Upper lobe of left lung (tissue), 6 donors: Measurements from ENCODE around the gene TMEM37. TPM values are rescaled to one million over a fixed set of nuclear protein-coding genes. Genes with fewer than 3 reads are reported as not detected.

ENCODE experiments used
- ATAC-seq, 2 donors: fragments of 200-7000 bp; cut with Tn5 transposase; one replicate each; pipeline ENCODE4 v1.9.1; 2022; ENCODE audit warnings: mild to moderate bottlenecking in 2 of 2, moderate library complexity in 2 of 2; ENCODE audit not compliant: low FRiP score in 2 of 2
- DNase-seq, 2 donors: peaks; one replicate each; pipeline ENCODE4 v3.0.0-alpha.2; 2019 to 2020
- H3K27ac ChIP-seq, 4 donors: fragments of 200-600 bp; sonication (generic); one replicate each; pipeline ENCODE4 v1.5.1; 2016 to 2019
- H3K27me3 ChIP-seq, 4 donors: fragments of 200-600 bp; sonication (generic); one replicate each; pipeline ENCODE4 v1.5.1; 2017 to 2019
- H3K36me3 ChIP-seq, 4 donors: fragments of 200-600 bp; sonication (generic); one replicate each; pipeline ENCODE4 v1.5.1; 2016 to 2019
- H3K4me1 ChIP-seq, 4 donors: fragments of 200-600 bp; sonication (generic); one replicate each; pipeline ENCODE4 v1.5.1; 2018 to 2019
- H3K4me3 ChIP-seq, 4 donors: fragments of 200-600 bp; sonication (generic); one replicate each; pipeline ENCODE4 v1.5.1; 2017 to 2019; ENCODE audit warnings: mild to moderate bottlenecking in 2 of 4, moderate library complexity in 1 of 4
- H3K9me3 ChIP-seq, 4 donors: fragments of 200-600 bp; sonication (generic); one replicate each; pipeline ENCODE4 v1.5.1; 2018 to 2019
- EP300 ChIP-seq, 4 donors: sonication (generic); formaldehyde crosslinking; IDR thresholded peaks; one replicate each; pipeline ENCODE4 v1.5.1; 2017; ENCODE audit warnings: antibody characterized with exemption in 4 of 4, control low read depth in 2 of 4
- POLR2A ChIP-seq, 4 donors: fragments of 450-650 bp; IDR thresholded peaks; one replicate each; pipeline ENCODE4 v1.5.1; 2016 to 2017; ENCODE audit warnings: antibody characterized with exemption in 4 of 4, mild to moderate bottlenecking in 2 of 4
- POLR2AphosphoS5 ChIP-seq, 2 donors: sonication (generic); formaldehyde crosslinking; IDR thresholded peaks; one replicate each; pipeline ENCODE4 v1.5.1; 2017; ENCODE audit warnings: antibody characterized with exemption in 2 of 2
- WGBS, 2 donors: methylation state at CpG; one replicate each; pipeline ENCODE4 v1.1.5; 2017 to 2018; 5-methylcytosine and 5-hydroxymethylcytosine counted together
- total RNA-seq, 6 donors: library from RNA; depleted of rRNA in 4 of 6; stranded (reverse); fragments of >200 nt in 4 of 6; gene quantifications; one replicate each; pipeline versions ENCODE4 v1.1.0 to v1.2.1, GENCODE V29; 2016 to 2021
- TF ChIP-seq, protein P1 (sequence below), 6 experiments: fragments of 450-650 bp in 4 of 6; fragments of 200-600 bp in 2 of 6; sonication (generic) in 2 of 6; IDR thresholded peaks; one replicate each; pipeline ENCODE4 v1.5.1; 2016 to 2019; ENCODE audit warnings: antibody characterized with exemption in 6 of 6
- donor health status: DM: no; HTN: no; CAD: no; lungs with moderate emphysema.
- donor health status: DM: no; HTN: yes; CAD: no; lungs with severe emphysema.

The TMEM37 gene
- total RNA-seq, 6 donors from 2014 or later = 9.3 to 28.5 (median 14.5) TPM

DNA sequence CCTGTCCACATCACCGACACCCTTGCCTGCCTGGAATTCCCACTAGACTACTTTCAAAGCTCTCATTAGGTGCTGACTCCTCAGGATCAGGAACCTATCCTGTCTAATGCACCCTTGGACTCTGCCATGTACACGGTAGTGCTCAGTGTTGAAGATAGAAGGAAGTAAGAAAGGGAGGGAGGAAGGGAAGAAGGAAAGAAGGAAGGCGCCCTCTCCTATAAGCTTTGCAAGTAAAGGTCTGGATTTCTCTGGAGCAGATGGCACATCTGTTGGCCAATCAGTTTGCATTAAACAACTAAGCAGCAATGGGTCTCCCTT, 47.3 kb downstream of the TMEM37 start:
- TF ChIP-seq POLR2AphosphoS5 (IDR thresholded peaks at IDR 0.05) (no peak), EP300 (IDR thresholded peaks at IDR 0.05) (no peak), POLR2A (IDR thresholded peaks at IDR 0.05) (no peak)
- TF ChIP-seq, protein P1, sequence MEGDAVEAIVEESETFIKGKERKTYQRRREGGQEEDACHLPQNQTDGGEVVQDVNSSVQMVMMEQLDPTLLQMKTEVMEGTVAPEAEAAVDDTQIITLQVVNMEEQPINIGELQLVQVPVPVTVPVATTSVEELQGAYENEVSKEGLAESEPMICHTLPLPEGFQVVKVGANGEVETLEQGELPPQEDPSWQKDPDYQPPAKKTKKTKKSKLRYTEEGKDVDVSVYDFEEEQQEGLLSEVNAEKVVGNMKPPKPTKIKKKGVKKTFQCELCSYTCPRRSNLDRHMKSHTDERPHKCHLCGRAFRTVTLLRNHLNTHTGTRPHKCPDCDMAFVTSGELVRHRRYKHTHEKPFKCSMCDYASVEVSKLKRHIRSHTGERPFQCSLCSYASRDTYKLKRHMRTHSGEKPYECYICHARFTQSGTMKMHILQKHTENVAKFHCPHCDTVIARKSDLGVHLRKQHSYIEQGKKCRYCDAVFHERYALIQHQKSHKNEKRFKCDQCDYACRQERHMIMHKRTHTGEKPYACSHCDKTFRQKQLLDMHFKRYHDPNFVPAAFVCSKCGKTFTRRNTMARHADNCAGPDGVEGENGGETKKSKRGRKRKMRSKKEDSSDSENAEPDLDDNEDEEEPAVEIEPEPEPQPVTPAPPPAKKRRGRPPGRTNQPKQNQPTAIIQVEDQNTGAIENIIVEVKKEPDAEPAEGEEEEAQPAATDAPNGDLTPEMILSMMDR (IDR thresholded peaks at IDR 0.05) = no peak

DNA sequence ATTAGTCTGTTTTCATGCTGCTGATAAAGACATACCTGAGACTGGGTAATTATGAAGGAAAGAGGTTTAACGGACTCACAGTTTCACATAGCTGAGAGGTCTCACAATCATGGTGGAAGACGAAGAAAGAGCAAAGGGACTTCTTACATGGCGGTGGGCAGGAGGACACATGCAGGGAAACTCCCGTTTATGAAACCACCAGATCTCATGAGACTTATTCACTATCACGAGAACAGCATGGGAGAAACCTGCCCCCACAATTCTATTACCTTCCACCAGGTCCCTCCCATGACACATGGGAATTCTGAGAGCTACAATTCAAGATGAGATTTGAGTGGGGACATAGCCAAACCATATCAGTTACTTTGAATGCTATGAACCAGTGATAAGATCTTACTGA, 48.5 kb downstream of the TMEM37 start:
- Histone ChIP-seq H3K27ac (no peak overlapping the region), H3K27me3 (no peaks in the 10 kb centered on the region), H3K4me1 (peaks cover 9 to 19% (median 15%) of the 10 kb centered on the region in 4 donors), H3K36me3 (no peaks in the 10 kb centered on the region), H3K4me3 (no peak overlapping the region), H3K9me3 (no peaks in the 10 kb centered on the region)
- DNase-seq (no peak), ATAC-seq (no peak)
- WGBS, 2 donors = 83 to 93% methylated on average over 5 of the region's 5 CpGs
- TF ChIP-seq POLR2AphosphoS5 (IDR thresholded peaks at IDR 0.05) = no peak
- TF ChIP-seq POLR2A (IDR thresholded peaks at IDR 0.05) = no peak
- TF ChIP-seq EP300 (IDR thresholded peaks at IDR 0.05) = no peak
- TF ChIP-seq, protein P1 (IDR thresholded peaks at IDR 0.05) = no peak

More for the DNA sequence above, 47.3 kb downstream of the TMEM37 start:
- WGBS, 2 donors = 85 to 93% methylated on average over 3 of the region's 3 CpGs
- H3K4me1 ChIP-seq = peaks cover 9 to 19% (median 14%) of the 10 kb centered on the region in 4 donors
- H3K27ac ChIP-seq = no peak overlapping the region
- H3K4me3 ChIP-seq = no peak overlapping the region
- no peaks in the 10 kb centered on the region for H3K36me3 ChIP-seq
- no peaks in the 10 kb centered on the region for H3K27me3 ChIP-seq
- ATAC-seq (no peak), DNase-seq (no peak)
- H3K9me3 ChIP-seq = no peaks in the 10 kb centered on the region

DNA sequence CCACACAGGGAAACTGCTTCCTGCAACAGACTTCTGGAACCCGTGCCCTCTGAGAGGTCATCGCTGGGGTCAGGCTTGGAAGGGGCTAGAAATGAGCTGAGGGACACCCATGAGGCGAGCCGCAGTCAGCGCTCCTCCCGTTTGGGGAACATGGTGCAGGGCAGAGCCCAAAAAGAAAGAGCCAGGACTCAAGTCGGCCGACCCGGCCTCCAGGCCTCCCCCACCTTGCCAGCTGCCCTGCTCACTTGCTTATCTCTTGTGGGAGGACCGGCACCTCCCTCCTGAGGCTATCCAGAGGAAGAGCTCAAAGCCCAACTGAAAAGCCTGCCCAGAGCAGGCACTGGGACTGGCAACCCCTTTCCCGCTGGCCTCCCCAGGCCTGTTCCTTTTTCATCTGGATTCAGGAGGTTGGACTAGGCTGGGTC, 49.1 kb downstream of the TMEM37 start:
- peak in 1 of 2 donors; percentile 73 for DNase-seq
- WGBS, 2 donors = 94 to 95% methylated on average over 9 to 11 of the region's 11 CpGs

DNA sequence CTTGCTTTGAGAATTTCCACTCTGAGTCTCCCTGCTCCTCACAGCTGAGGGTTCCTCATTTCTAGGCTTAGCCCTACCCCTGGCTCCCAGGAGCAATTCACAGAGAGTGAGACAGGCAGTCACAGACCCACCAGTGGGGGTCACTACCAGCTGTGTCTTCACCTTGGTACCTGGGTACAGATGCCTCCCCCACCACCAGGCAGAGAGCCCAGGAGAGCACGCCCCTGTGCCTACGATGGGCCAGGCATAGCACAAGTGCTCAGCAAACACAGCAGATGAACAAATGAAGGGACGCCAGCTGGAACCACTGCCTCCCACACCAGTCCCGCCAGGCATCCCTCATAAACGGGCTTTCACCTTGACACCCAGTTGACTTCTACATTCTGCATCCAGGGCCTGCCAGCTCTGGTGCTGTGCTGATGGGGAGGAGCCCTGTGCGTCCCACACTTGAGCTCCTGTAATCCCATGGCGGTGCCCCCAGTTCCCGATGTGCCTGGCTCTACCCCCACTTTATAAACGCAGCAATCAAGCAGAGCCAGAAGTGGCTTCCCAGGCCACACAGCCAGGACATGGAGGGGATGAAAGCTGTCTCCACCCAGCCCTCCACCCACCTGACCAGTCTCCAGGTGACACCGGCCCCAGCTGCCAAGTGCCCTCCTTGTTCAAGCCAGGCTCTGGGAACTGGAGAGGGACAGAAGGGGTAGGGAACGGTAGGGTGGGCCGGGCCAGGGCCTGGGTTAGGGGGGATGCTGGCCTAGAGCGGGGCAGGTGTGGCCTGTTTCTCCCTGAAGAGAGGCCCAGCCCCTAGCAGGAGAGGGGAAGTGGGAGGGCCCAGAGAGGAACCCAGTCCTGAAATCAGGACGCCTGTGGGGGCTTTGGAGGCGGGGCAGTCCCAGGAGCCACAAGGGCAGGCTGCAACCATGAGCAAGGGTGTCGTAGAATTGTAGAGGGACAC, 50.1 kb downstream of the TMEM37 start:
- Histone ChIP-seq H3K9me3 (no peaks in the 10 kb centered on the region), H3K36me3 (no peaks in the 10 kb centered on the region), H3K27ac (no peak overlapping the region), H3K4me3 (no peak overlapping the region), H3K27me3 (no peaks in the 10 kb centered on the region), H3K4me1 (peaks cover 7 to 22% (median 17%) of the 10 kb centered on the region in 4 donors)
- DNase-seq (peak; percentile 54 to 70), ATAC-seq (no peak)
- WGBS, 2 donors = 54 to 72% methylated on average over 3 to 16 of the region's 16 CpGs
- no peak for TF ChIP-seq POLR2A (IDR thresholded peaks at IDR 0.05)
- TF ChIP-seq, protein P1 (IDR thresholded peaks at IDR 0.05) = peak in 1 of 6 experiments; percentile 29

More for the DNA sequence above, 49.1 kb downstream of the TMEM37 start:
- H3K4me3 ChIP-seq = no peak overlapping the region
- TF ChIP-seq, protein P1 (IDR thresholded peaks at IDR 0.05) = no peak
- no peak for TF ChIP-seq POLR2AphosphoS5 (IDR thresholded peaks at IDR 0.05)
- TF ChIP-seq POLR2A (IDR thresholded peaks at IDR 0.05) = no peak
- no peak for TF ChIP-seq EP300 (IDR thresholded peaks at IDR 0.05)
- ATAC-seq = no peak
- H3K36me3 ChIP-seq = no peaks in the 10 kb centered on the region
- H3K27me3 ChIP-seq = no peaks in the 10 kb centered on the region
- H3K27ac ChIP-seq = no peak overlapping the region
- H3K4me1 ChIP-seq = peaks cover 12 to 21% (median 17%) of the 10 kb centered on the region in 4 donors
- H3K9me3 ChIP-seq = no peaks in the 10 kb centered on the region
